Mammary microvascular endothelial cell (primary cell): ENCODE measurements around the gene CIP2A. TPM values are rescaled to one million over a fixed set of nuclear protein-coding genes. Genes with fewer than 3 reads are reported as not detected.

Experiments
- total RNA-seq: library from RNA; depleted of rRNA; stranded (reverse); fragments of >200 nt; gene quantifications from 2 replicates; pipeline ENCODE4 v1.2.3, GENCODE V29; 2015

Gene CIP2A
- 27.8 and 29.7 TPM in 2 replicates for total RNA-seq

DNA sequence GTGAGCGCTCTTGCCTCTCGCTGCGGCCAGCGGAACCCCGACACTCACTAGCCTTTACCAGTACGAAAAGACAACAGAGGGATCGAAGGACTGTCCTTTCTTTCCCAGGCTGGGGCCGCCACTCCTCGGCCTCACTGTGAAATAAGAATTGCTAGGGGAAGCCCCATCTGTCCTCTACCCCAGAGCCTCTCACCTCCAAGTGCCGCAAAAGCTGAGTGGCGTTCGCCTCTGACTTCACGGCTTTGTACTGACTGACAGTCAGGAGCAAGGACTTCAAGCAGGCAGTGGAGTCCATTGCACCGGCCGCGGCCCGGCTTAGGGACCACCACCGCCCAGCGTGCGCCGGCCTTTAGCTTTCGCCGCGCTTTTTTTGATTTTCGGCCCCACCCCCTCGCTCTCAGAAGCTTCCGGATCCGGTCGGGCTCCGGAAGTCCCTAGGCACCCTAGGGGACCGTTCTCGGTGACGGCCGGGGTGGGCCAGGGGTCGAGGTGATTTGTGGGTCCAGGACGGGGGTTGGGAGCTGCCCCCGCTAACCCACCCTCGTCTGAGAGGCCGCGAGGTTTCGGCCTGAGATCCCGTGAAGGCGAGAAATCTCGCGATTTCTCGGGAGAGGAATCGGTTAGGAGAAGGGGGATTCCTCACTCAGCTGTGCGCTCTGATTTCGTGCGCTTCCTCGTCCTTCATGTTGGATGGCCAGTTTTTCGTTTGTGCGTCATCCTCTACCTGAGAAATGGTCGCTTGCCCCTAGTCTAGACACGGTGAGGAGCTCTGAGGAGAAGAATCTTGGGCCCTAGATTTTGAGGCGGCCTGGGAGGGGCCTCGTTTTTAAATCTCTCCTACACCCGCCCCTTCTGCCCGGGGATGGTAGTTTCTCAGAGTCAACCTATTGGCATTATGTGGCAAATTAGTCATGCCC lies at the start of gene CIP2A, which contains the start of gene DZIP3:
Gene CIP2A, minus strand, starts transcription at position 358 of the 917 bp plus-strand sequence. Its CDS starts 63 bp downstream, at position 295.
Gene DZIP3, plus strand, starts transcription at position 642 of the 917 bp plus-strand sequence. CDS start 15,685 bp downstream, outside the sequence.

DNA sequence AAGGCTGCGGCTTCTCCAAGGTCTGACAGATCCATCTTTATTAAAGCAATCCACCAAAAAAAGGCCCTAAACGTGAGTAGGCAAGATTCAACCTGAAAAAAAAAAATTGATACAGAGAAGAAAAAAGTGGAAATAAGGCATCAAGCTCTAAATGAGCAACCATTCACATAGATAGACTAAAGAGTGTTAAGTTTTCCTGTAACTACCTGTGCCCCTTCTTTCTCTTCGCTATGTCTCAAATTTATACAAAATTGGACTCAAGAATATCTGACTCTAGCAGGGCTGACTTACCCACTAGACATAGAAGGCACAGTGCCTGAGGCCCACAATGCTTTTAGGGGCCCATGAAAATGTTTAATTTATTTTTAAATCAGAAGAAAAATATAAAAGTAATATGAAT lies 78.7 kb downstream of the CIP2A start, which contains the start of gene MYH15:
Gene MYH15, minus strand, starts transcription at position 101 of the 400 bp plus-strand sequence. Its CDS starts 66 bp downstream, at position 35.

Other genes starting within 250 kb of the CIP2A start
- gene MYH15, start 78.8 kb downstream of the CIP2A start, total RNA-seq = 0.15 and 0.60 TPM in 2 replicates
- 4.4 and 4.9 TPM in 2 replicates for gene DZIP3, start 284 bp upstream of the CIP2A start, total RNA-seq
- gene RETNLB, start 168.0 kb upstream of the CIP2A start, total RNA-seq = not detected in 2 replicates
- not detected in 2 replicates for gene TRAT1, start 233.3 kb upstream of the CIP2A start, total RNA-seq